A549 (cell line): Measurements from ENCODE around the gene TASOR2. TPM values are rescaled to one million over a fixed set of nuclear protein-coding genes. Genes with fewer than 3 reads are reported as not detected.

Source experiments
- ATAC-seq, 2 experiments: fragments of 200-7000 bp in 1 of 2; fragments of >200 bp in 1 of 2; cut with Nextera tagmentation in 1 of 2; cut with Tn5 transposase in 1 of 2; 3 replicates each; pipeline versions ENCODE4 v1.8.0 to v1.9.1; 2018 to 2020; ENCODE audit warnings: mild to moderate bottlenecking in 1 of 2, moderate library complexity in 1 of 2
- CTCF ChIA-PET: fragments of 300-600 bp; sonication (Branson Sonifier 250); formaldehyde crosslinking; extraction: SDS; loops from one replicate; lab custom pipeline; 2021; ENCODE audit warnings: antibody characterized with exemption, inconsistent platforms; lab: Yijun Ruan, JAX
- POLR2A ChIA-PET: fragments of 350-600 bp; formaldehyde crosslinking; extraction: SDS; loops from one replicate; lab custom pipeline; 2021; ENCODE audit warnings: antibody characterized with exemption, inconsistent platforms; lab: Yijun Ruan, JAX
- DNase-seq, 2 experiments: peaks; one replicate each; pipeline versions ENCODE4 v3.0.0 to v3.0.0-alpha.2; 2011 to 2016; ENCODE audit warnings: low read depth in 1 of 2, low spot score in 1 of 2
- FAIRE-seq: peaks from 2 replicates; lab custom pipeline; 2011; peaks lifted over from hg19 to GRCh38; lab: Jason Lieb, UNC
- H3K27ac ChIP-seq, 2 experiments: fragments of >200 bp; sonication (Bioruptor Twin); formaldehyde crosslinking; 3 replicates each; pipeline ENCODE4 v1.5.1; 2016 to 2017
- H3K4me1 ChIP-seq: fragments of >200 bp; sonication (Bioruptor Twin); formaldehyde crosslinking; 3 replicates; pipeline ENCODE4 v1.6.1; 2016
- H3K4me2 ChIP-seq: fragments of >200 bp; sonication (Bioruptor Twin); formaldehyde crosslinking; 3 replicates; pipeline ENCODE4 v1.6.1; 2016
- H3K4me3 ChIP-seq: fragments of >200 bp; sonication (Bioruptor Twin); formaldehyde crosslinking; 3 replicates; pipeline ENCODE4 v1.5.1; 2016
- H3K9me3 ChIP-seq: fragments of >200 bp; sonication (Bioruptor Twin); formaldehyde crosslinking; 3 replicates; pipeline ENCODE4 v1.6.1; 2016
- BHLHE40 ChIP-seq: IDR thresholded peaks from 2 replicates; pipeline ENCODE4 v1.6.1; 2012; ENCODE audit warnings: low read depth, low read length, inconsistent platforms
- CBX2 ChIP-seq: fragments of 200-600 bp; sonication (generic); IDR thresholded peaks from 2 replicates; pipeline ENCODE4 v1.6.1; 2016; ENCODE audit warnings: low read depth, mild to moderate bottlenecking, borderline replicate concordance
- CBX8 ChIP-seq: fragments of 200-600 bp; sonication (generic); IDR thresholded peaks from 2 replicates; pipeline ENCODE4 v1.6.1; 2016
- CEBPB ChIP-seq, 2 experiments: fragments of >200 bp in 1 of 2; sonication (Bioruptor Twin) in 1 of 2; formaldehyde crosslinking in 1 of 2; IDR thresholded peaks; 2 replicates each; pipeline ENCODE4 v1.6.1; 2012 to 2016
- CHD4 ChIP-seq: fragments of 200-600 bp; sonication (generic); IDR thresholded peaks from 2 replicates; pipeline ENCODE4 v1.6.1; 2016; ENCODE audit warnings: antibody characterized with exemption, mild to moderate bottlenecking, borderline replicate concordance
- CTCF ChIP-seq: fragments of >200 bp; sonication (Bioruptor Twin); formaldehyde crosslinking; IDR thresholded peaks from 3 replicates; pipeline ENCODE4 v1.5.1; 2016
- ELK1 ChIP-seq: fragments of 150-350 bp; IDR thresholded peaks from 2 replicates; pipeline ENCODE4 v1.6.1; 2014; ENCODE audit warnings: low read depth, mild to moderate bottlenecking, low read length
- ESRRA ChIP-seq: fragments of 150-350 bp; IDR thresholded peaks from 2 replicates; pipeline ENCODE4 v1.6.1; 2014; ENCODE audit warnings: mild to moderate bottlenecking, low read length, borderline replicate concordance
- FOSB ChIP-seq: fragments of 250-450 bp; sonication (Bioruptor Pico); IDR thresholded peaks from 2 replicates; pipeline ENCODE4 v1.5.0; 2020; ENCODE audit warnings: mild to moderate bottlenecking, moderate library complexity
- FOXS1 ChIP-seq: fragments of 250-450 bp; sonication (Bioruptor Pico); IDR thresholded peaks from 2 replicates; pipeline ENCODE4 v1.5.0; 2020; ENCODE audit warnings: mild to moderate bottlenecking, moderate library complexity
- HMGXB4 ChIP-seq: fragments of 250-450 bp; sonication (Bioruptor Pico); IDR thresholded peaks from 2 replicates; pipeline ENCODE4 v1.5.0; 2021; ENCODE audit warnings: mild to moderate bottlenecking, moderate library complexity, borderline replicate concordance
- HOXA7 ChIP-seq: fragments of 250-450 bp; sonication (Bioruptor Pico); IDR thresholded peaks from 2 replicates; pipeline ENCODE4 v1.5.0; 2020; ENCODE audit warnings: mild to moderate bottlenecking, moderate library complexity
- JUN ChIP-seq, 2 experiments: fragments of >200 bp; sonication (Bioruptor Twin); formaldehyde crosslinking; IDR thresholded peaks; 2 replicates in 1 of 2; 3 replicates in 1 of 2; pipeline ENCODE4 v1.6.1; 2016 to 2017
- KDM1A ChIP-seq: fragments of 200-600 bp; sonication (generic); IDR thresholded peaks from 2 replicates; pipeline ENCODE4 v1.6.1; 2016; ENCODE audit warnings: low read depth, mild to moderate bottlenecking
- KDM5A ChIP-seq: fragments of 200-600 bp; sonication (generic); IDR thresholded peaks from 2 replicates; pipeline ENCODE4 v1.6.1; 2016; ENCODE audit warnings: antibody characterized with exemption, mild to moderate bottlenecking
- NFE2L2 ChIP-seq: fragments of 150-350 bp; conservative IDR thresholded peaks from 2 replicates; pipeline ENCODE4 v1.6.1; 2014; ENCODE audit warnings: low read length
- NR3C1 ChIP-seq: fragments of >200 bp; sonication (Bioruptor Twin); formaldehyde crosslinking; IDR thresholded peaks from 3 replicates; pipeline ENCODE4 v1.6.1; 2017
- POLR2AphosphoS2 ChIP-seq: conservative IDR thresholded peaks from 2 replicates; pipeline ENCODE4 v1.6.1; 2012; ENCODE audit warnings: low read length, improper control_type of control experiment, inconsistent platforms
- RFX5 ChIP-seq: fragments of 450-650 bp; IDR thresholded peaks from 2 replicates; pipeline ENCODE4 v1.7.1; 2014; ENCODE audit warnings: antibody characterized with exemption, mild to moderate bottlenecking, moderate library complexity
- SMC3 ChIP-seq: fragments of >200 bp; sonication (Bioruptor Twin); formaldehyde crosslinking; IDR thresholded peaks from 3 replicates; pipeline ENCODE4 v1.6.1; 2018; ENCODE audit warnings: inconsistent platforms
- TFCP2L1 ChIP-seq: fragments of 250-450 bp; sonication (Bioruptor Pico); IDR thresholded peaks from 2 replicates; pipeline ENCODE4 v1.5.0; 2021; ENCODE audit warnings: mild to moderate bottlenecking
- WGBS: methylation state at CpG from one replicate; pipeline ENCODE4 v1.1.6; 2017; ENCODE audit errors: missing lambda C conversion rate; 5-methylcytosine and 5-hydroxymethylcytosine counted together
- polyA plus RNA-seq, 4 experiments: library from polyadenylated mRNA; depleted of rRNA in 3 of 4; stranded (reverse); fragments of >200 nt; fragmentation: RNase III in 1 of 4; extraction: RNeasy Plus Mini Kit Qiagen cat#74134 plus additional on column Dnase treatment in 1 of 4; gene quantifications; 2 replicates in 3 of 4; 3 replicates in 1 of 4; pipeline ENCODE4 v1.2.3, GENCODE V29; 2011 to 2017

TASOR2 gene
- polyA plus RNA-seq, 2 of the 4 experiments (the other 2 are of a cell fraction): 27.0 to 96.7 TPM

GRCh38 chr10:5640501-5640900, 44.1 kb upstream of the TASOR2 start:
- no peak for DNase-seq
- no peaks in the 10 kb centered on the region for H3K9me3 ChIP-seq
- ATAC-seq: no peak
- no peak for TF ChIP-seq FOXS1 (CRISPR knock-in tag)
- TF ChIP-seq ESRRA: no peak
- TF ChIP-seq RFX5: no peak
- TF ChIP-seq CHD4: no peak
- no peak for TF ChIP-seq POLR2AphosphoS2
- TF ChIP-seq JUN (IDR thresholded peaks at IDR 0.05): no peak
- no peak for TF ChIP-seq HMGXB4
- no peak for TF ChIP-seq CEBPB (IDR thresholded peaks at IDR 0.05)
- FAIRE-seq: no peak
- CTCF ChIA-PET: interaction anchor here (2.9 kb wide), 1 partner anchor 17 kb away, joined by 12 read pairs; no protein-coding TSS in a partner anchor
- H3K4me3 ChIP-seq: no peak overlapping the region
- no peaks in the 10 kb centered on the region for H3K4me1 ChIP-seq
- no peak overlapping the region for H3K27ac ChIP-seq
- H3K4me2 ChIP-seq: no peak overlapping the region
- POLR2A ChIA-PET: no interaction called here
- 91% methylated on average over 12 of the region's 13 CpGs for WGBS

- POLR2A ChIA-PET: no interaction called here
- H3K4me3 ChIP-seq: no peak overlapping the region
- FAIRE-seq: no peak
- no peak overlapping the region for H3K27ac ChIP-seq
- H3K9me3 ChIP-seq: no peaks in the 10 kb centered on the region
- ATAC-seq: no peak
- CTCF ChIA-PET: interaction anchor here (1.3 to 2.9 kb wide), 3 partner anchors 10 to 18 kb away, joined by 5 to 12 read pairs (median 9); no protein-coding TSS in a partner anchor
- no peak for TF ChIP-seq CBX2
- no peak for TF ChIP-seq CBX8
- TF ChIP-seq SMC3: no peak
- TF ChIP-seq KDM5A: no peak
- TF ChIP-seq BHLHE40: no peak
- no peak for TF ChIP-seq FOSB (CRISPR knock-in tag)
- TF ChIP-seq ELK1: no peak
- TF ChIP-seq KDM1A: no peak
- no peak for TF ChIP-seq CTCF
- no peak for TF ChIP-seq HOXA7
- no peak for TF ChIP-seq NR3C1
- no peak for TF ChIP-seq TFCP2L1 (CRISPR knock-in tag)
- no peak for TF ChIP-seq NFE2L2
- DNase-seq: no peak
- H3K4me2 ChIP-seq: no peak overlapping the region
- H3K4me1 ChIP-seq: no peaks in the 10 kb centered on the region
- WGBS: 93% methylated on average over 16 of the region's 25 CpGs
These were observed 43.1 kb upstream of the TASOR2 start for GRCh38 chr10:5641501-5641900.
